Bronchial epithelial cell (primary cell): ENCODE results near the gene SKA2. TPM values are rescaled to one million over a fixed set of nuclear protein-coding genes. Genes with fewer than 3 reads are reported as not detected.
A peak's percentile ranks its signal among the peaks of the same experiment; 100 is the strongest.
"Not testable (repeated sequence)": the region's sequence is repeated elsewhere in the genome, so short reads cannot be mapped to it uniquely, and the experiment has no call there.

Experiments used
- DNase-seq: peaks from one replicate; pipeline ENCODE4 v3.0.0-alpha.2; 2010; ENCODE audit warnings: low read depth
- FAIRE-seq: peaks from 2 replicates; lab custom pipeline; 2011; peaks lifted over from hg19 to GRCh38; lab: Jason Lieb, UNC
- H3K27me3 ChIP-seq: 2 replicates; pipeline ENCODE4 v1.5.1; 2011; ENCODE audit warnings: low read length; ENCODE audit not compliant: control insufficient read depth, insufficient read depth
- H3K36me3 ChIP-seq: 2 replicates; pipeline ENCODE4 v1.5.1; 2011; ENCODE audit warnings: low read length; ENCODE audit not compliant: control insufficient read depth, insufficient read depth
- H3K4me3 ChIP-seq: 2 replicates; pipeline ENCODE4 v1.5.1; 2011; ENCODE audit warnings: mild to moderate bottlenecking, low read depth, low read length, control low read depth
- total RNA-seq: library from RNA; depleted of rRNA; stranded (reverse); fragments of >200 nt; gene quantifications from 2 replicates; pipeline ENCODE4 v1.2.1, GENCODE V29; 2014
- TF ChIP-seq, protein P1 (sequence below): IDR thresholded peaks from 2 replicates; pipeline ENCODE4 v1.5.1; 2011; ENCODE audit warnings: mild to moderate bottlenecking, moderate library complexity, low read length, control low read depth, inconsistent platforms; ENCODE audit not compliant: insufficient read depth, severe bottlenecking

The SKA2 gene
- total RNA-seq, 1 donor from 2014 or later = 34.2 TPM

DNA sequence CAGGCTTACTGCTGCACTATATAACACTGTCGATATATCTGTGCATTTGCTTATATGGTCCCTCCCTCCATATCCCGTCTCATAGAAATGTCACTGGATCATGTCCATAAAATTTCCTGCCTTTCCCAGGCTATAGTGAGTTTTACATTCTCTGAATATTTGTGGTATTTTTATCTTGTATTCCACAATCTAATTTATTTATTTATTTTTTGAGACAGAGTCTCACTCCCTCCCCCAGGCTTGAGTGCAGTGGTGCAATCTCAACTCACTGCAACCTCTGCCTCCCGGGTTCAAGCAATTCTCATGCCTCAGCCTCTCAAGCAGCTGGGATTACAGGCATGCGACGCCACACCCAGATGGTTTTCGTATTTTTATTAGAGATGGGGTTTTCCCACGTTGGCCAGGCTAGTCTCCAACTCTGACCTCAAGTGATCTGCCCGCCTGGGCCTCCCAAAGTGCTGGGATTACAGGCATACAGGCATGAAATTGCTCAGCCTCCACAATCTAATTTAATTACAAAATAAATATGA, 61.2 kb downstream of the SKA2 start:
- DNase-seq (peak; percentile 80), FAIRE-seq (no peak)
- no peak overlapping the region for H3K4me3 ChIP-seq
- H3K27me3 ChIP-seq = no peaks in the 10 kb centered on the region
- peaks cover 2% of the 10 kb centered on the region for H3K36me3 ChIP-seq
- TF ChIP-seq, protein P1, sequence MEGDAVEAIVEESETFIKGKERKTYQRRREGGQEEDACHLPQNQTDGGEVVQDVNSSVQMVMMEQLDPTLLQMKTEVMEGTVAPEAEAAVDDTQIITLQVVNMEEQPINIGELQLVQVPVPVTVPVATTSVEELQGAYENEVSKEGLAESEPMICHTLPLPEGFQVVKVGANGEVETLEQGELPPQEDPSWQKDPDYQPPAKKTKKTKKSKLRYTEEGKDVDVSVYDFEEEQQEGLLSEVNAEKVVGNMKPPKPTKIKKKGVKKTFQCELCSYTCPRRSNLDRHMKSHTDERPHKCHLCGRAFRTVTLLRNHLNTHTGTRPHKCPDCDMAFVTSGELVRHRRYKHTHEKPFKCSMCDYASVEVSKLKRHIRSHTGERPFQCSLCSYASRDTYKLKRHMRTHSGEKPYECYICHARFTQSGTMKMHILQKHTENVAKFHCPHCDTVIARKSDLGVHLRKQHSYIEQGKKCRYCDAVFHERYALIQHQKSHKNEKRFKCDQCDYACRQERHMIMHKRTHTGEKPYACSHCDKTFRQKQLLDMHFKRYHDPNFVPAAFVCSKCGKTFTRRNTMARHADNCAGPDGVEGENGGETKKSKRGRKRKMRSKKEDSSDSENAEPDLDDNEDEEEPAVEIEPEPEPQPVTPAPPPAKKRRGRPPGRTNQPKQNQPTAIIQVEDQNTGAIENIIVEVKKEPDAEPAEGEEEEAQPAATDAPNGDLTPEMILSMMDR = no peak

DNA sequence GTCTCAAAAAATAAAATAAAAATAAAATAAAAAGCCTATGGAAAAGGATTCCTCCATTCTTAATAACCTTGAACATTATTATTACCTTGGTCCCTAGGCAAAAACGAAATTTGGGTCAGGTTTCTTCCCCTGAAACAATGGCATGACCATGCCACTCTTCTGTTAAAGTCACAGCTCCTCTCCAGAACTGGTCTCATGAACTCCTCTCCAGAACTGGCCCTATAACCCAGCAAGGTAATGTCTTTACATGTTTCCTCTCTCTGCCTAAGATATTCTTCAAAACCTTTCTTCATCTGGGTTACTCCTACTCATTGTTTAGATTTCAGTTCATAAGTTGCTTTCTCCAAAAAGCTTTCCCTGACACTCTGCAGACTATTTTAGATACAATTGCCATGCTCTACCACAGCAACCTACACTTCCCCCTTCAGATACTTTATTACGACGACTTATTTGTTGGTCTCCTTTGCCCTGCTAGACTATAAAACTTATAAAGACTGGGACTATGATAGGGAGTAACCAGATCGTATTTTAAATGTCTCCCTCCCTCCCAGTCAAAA, 61.8 kb downstream of the SKA2 start:
- Histone ChIP-seq H3K27me3 (no peaks in the 10 kb centered on the region), H3K36me3 (peaks cover 2% of the 10 kb centered on the region), H3K4me3 (no peak overlapping the region)
- no peak for FAIRE-seq
- no peak for DNase-seq
- TF ChIP-seq, protein P1 = no peak

DNA sequence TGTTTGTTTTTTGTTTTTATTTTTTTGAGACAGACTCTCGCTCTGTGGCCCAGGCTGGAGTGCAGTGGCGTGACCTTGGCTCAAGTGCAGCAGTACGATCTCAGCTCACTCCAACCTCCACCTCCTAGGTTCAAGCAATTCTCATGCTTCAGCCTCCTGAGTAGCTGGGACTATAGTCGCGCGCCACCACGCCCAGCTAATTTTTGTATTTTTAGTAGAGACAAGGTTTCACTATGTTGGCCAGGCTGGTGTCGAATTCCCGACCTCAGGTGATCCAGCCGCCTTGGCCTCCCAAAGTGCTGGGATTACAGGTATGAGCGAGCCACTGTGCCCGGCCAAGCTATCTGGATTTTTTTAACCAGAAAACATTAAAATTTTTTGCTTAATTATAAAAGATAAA, 64.4 kb downstream of the SKA2 start:
- not testable (repeated sequence) for H3K4me3 ChIP-seq, H3K27me3 ChIP-seq, H3K36me3 ChIP-seq, FAIRE-seq, DNase-seq

DNA sequence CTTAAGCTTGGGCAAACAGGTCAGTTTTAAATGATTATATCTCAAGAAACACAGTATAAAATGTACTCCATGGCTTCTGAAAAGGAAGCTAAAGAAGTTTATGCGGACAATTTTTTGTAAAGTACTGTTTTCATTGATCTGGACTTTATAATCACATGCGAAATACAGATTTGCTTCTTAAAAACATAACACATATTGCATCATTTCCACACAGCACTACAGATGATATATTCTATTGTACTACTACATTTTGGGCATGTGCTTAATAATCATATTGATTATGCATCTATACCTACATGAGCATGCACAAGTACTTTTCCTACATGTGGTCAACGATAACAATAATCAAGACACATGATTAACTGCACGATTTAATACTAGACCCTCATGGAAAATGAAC, 70.8 kb downstream of the SKA2 start:
- TF ChIP-seq, protein P1 = no peak
- DNase-seq = no peak
- no peak for FAIRE-seq
- Histone ChIP-seq H3K27me3 (no peaks in the 10 kb centered on the region), H3K4me3 (no peak overlapping the region), H3K36me3 (peaks cover 4% of the 10 kb centered on the region)

DNA sequence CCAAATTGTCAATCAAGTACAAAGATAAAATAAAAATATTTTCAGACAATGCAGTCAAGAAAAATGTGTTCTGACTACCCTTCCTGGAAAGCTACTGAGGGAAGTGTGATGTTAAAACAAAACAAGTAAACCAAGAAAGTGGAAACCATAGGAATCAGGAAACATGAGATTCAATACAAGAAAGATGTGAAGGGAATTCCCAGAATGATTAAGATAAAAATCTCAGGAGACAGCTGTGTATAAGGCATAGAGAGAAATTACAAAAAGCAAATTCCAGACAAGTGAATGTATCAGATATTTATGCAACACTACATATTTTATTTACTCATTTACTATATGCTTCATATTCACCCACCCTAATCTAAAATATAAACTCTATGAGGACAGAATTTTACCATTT, 80.5 kb downstream of the SKA2 start:
- TF ChIP-seq, protein P1 = no peak
- peak; percentile 76 for DNase-seq
- H3K4me3 ChIP-seq = no peak overlapping the region
- no peaks in the 10 kb centered on the region for H3K27me3 ChIP-seq
- FAIRE-seq = no peak
- H3K36me3 ChIP-seq = peaks cover 2% of the 10 kb centered on the region

DNA sequence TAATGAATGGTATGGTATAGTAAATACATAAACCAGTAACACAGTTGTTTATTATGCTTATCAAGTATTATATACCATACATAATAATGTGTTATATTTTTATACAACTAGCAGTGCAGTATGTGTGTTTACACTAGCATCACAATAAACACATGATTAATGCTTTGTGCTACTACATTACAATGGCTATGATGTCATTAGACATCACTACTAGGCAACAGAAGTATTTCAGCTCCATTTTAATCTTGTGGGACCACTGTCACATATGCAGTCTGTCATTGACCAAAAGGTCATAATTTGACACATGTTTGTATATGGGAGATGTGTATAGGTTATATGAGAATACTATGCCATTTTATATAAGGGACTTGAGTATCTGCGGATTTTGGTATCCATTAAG, 81.0 kb downstream of the SKA2 start:
- DNase-seq (peak; percentile 10), FAIRE-seq (no peak)
- no peaks in the 10 kb centered on the region for H3K27me3 ChIP-seq
- H3K36me3 ChIP-seq = peaks cover 2% of the 10 kb centered on the region
- H3K4me3 ChIP-seq = no peak overlapping the region
- TF ChIP-seq, protein P1 = no peak
